HFF-Myc (cell line): ENCODE results near the gene ZDHHC8.
A peak's percentile ranks its signal among the peaks of the same experiment; 100 is the strongest.

Source experiments
- DNase-seq: peaks from one replicate; pipeline ENCODE4 v3.0.0-alpha.2; 2011; ENCODE audit warnings: low read depth; ENCODE audit errors: extremely low read depth
- H3K4me3 ChIP-seq: replicated peaks from 2 replicates; pipeline ENCODE4 v1.5.1; 2011; ENCODE audit warnings: low read depth, mild to moderate bottlenecking, control low read depth, low read length
- TF ChIP-seq, protein P1 (sequence below): IDR thresholded peaks from 2 replicates; pipeline ENCODE4 v1.5.1; 2012; ENCODE audit warnings: mild to moderate bottlenecking, low read depth, low read length, control low read depth; ENCODE audit errors: missing control alignments

ZDHHC8 gene

DNA sequence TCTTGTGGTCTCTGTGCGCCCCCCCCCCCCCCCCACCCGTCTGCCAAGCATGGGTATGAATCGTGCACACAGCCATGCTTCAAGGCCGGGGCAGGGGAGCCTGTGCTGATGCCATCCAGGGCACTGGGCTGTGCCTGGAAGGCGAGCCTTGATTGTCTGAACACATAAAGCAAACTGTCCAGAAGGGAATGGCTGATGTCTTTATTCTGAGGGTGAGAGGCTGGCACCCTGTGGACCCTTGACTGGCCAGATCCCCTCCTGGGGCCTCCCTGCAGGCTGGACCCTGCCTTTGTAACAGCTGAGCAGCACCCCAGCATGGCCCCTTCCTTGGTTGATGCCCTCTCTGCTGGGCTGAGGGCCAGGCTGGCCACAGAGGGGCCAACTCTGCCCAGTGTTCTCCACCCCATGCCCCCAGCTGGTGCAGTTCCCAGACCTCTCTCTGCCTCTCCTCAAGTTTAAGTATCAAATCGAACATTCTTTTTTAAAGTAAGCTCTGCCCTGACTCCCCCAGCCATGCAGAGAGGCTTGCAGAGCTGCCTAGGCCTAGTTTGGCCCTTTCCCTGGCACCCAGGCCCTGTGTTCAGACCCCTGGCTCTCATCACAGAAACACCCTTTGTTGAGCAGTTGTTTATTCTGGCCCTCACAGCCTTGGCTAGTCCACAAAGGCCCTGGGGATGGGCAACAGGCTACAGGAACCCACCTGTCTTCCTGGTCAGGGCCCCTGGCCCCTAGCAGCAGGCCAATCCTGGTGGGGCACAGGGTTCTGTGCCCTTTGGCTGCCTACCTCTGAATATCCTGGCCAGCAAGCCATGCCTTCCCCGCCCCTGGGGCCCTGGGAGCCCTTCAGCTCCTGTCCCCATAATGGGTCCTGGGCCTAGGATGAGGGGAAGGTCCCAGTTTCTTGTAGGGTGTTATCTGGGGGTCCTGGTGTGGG lies 19.6 kb upstream of the ZDHHC8 start:
- TF ChIP-seq, protein P1, sequence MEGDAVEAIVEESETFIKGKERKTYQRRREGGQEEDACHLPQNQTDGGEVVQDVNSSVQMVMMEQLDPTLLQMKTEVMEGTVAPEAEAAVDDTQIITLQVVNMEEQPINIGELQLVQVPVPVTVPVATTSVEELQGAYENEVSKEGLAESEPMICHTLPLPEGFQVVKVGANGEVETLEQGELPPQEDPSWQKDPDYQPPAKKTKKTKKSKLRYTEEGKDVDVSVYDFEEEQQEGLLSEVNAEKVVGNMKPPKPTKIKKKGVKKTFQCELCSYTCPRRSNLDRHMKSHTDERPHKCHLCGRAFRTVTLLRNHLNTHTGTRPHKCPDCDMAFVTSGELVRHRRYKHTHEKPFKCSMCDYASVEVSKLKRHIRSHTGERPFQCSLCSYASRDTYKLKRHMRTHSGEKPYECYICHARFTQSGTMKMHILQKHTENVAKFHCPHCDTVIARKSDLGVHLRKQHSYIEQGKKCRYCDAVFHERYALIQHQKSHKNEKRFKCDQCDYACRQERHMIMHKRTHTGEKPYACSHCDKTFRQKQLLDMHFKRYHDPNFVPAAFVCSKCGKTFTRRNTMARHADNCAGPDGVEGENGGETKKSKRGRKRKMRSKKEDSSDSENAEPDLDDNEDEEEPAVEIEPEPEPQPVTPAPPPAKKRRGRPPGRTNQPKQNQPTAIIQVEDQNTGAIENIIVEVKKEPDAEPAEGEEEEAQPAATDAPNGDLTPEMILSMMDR, result no peak
- no peak for DNase-seq
- H3K4me3 ChIP-seq, result no peak overlapping the region

DNA sequence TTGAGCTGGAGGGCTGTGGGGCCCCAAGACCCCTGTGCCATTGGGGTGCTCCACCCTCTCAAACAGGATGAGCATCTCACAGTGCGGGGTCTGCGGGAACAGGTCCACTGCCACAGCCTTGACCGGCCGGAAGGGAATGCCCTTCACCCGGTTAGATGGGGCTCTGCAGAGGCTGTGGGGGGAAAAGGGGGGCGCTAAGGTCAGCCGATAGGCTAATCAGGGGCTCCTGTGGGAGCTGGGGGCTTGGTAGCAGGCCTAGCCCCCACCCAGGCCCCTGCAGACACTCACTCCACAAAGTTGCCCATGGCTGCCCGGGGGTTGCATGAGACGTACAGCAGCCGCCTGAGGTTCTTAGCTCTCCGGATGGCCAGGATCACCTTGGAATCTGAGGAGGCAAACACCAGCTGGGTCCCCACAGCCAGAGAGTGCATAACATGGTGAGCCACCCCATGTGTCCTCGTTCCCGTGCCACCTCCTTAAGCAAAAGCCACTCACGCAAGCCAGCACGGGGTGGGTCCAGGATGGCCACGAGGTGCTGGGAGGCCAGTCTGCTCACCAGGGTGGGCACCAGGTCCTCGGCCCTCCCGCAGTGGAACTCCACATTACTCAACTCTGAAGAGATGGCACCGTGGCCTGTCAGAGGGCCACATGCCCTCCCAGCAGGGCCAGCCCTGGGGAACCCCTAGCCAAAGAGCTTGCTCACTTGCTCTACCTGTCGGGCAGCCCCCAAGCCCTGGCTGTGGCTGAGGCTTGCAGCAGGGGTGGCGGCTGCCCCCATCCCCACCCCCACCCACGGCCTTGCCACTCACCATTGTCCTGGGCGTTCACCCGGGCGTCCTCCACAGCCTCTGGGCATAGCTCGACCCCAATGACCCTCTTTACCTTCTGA lies 18.7 kb upstream of the ZDHHC8 start:
- TF ChIP-seq, protein P1, result no peak
- no peak for DNase-seq
- no peak overlapping the region for H3K4me3 ChIP-seq

DNA sequence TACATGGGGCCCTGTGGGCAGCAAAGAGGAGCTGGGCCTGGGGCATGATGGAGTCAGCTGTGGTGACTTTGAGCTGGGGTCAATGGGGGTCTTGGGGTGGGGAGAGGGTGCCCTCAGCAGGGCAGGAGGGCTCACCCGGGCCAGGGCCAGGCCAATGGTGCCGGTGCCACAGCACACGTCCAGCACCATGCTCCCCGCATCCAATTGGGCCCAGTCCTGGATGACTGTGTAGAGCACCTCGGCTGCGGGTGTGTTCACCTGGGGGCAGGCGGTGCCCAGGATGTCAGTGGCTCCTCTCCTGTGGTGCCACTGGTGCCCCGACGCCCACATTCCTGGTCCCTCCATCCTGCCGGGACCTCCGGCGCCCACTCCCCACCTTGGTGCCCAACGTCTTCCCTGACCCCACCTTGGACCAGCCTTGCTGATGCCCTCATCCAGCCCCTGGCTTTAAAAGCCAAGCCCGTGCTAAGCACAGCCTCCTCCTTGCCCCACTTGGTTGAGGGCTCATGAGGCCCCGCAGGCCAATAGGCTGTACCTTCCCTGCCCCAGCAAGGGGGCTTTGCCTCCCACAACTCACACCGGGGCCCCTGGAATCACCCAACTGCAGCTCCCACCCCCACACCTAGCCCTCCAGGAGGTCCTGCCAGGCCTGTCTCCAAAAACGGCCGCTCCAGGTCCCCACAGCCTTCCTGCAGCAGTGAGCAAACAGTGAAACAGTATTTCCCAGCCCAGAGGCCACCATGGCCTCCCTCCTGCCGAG lies 17.9 kb upstream of the ZDHHC8 start:
- DNase-seq, result no peak
- TF ChIP-seq, protein P1, result no peak

GRCh38 chr22:20114506-20115475 lies 16.8 kb upstream of the ZDHHC8 start:
- DNase-seq, result no peak
- peak overlapping the region; percentile 87 for H3K4me3 ChIP-seq
- TF ChIP-seq, protein P1, result no peak

More for the DNA sequence above, 17.9 kb upstream of the ZDHHC8 start:
- no peak overlapping the region for H3K4me3 ChIP-seq

DNA sequence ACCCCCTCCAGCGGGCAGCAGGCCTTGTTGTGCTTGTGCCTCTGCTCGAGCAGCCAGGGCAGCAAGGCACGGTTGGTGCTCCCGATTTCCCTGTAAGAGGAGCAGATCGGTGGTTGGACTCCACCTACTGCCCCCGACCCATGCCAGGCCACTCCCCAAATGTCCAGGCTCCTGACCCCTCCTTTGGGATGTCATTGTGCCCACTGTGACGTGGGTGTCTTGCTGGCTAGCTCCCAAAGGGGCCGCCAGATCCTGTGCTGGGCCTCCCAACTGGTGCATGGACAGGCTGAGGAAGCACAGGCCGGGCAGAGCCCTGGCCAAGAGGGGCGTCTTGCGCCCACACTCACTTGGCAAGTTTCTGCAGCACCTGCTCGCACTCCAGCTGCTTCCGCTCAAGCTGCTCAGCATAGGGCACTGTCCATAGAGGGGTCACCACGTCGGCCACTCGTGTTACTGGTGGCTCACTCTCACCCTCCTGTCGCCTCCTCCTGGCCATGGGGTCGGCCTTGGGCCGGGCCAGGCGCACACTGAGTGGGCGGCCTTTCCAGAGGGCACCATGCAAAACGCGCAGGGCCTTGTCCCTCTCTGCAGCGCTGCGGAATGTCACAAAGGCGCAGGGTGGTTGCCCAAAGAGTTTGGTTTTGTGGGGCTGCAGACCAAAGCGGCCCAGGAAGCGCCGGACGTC lies 15.8 kb upstream of the ZDHHC8 start, which contains the start of gene RANBP1:
Gene RANBP1, plus strand, starts transcription at position 414 of the 685 bp plus-strand sequence. Its CDS starts 81 bp downstream, at position 495.
- H3K4me3 ChIP-seq, result peak within 1 kb of the TSS; percentile 87
- no peak for DNase-seq
- TF ChIP-seq, protein P1, result no peak
